ENCODE measurements around the gene LMBRD1. TPM values are rescaled to one million over a fixed set of nuclear protein-coding genes. Genes with fewer than 3 reads are reported as not detected.
"Not testable (repeated sequence)": the region's sequence is repeated elsewhere in the genome, so short reads cannot be mapped to it uniquely, and the experiment has no call there.

The LMBRD1 gene
- total and polyA plus RNA-seq, 2 of the 4 experiments (the other 2 are of a cell fraction), result 3.9 to 8.7 TPM

DNA sequence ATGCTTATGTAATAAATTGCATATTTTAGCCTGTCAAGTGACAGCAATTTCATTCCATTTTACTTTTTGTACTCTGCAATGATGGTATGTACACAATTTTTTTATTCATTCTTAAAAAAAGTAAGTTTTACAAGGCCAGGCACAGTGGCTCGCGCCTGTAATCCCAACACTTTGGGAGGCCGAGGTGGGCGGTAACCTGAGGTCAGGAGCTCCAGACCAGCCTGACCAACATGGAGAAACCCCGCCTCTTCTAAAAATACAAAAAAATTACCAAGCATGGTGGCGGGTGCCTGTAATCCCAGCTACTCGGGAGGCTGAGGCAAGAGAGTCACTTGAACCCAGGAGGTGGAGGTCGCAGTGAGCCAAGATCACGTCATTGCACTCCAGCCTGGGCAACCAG lies 130.0 kb downstream of the LMBRD1 start:
- not testable (repeated sequence) for H3K4ac ChIP-seq (ENCODE audit: low read depth, low read length); BruUV-seq (replicated peaks)

More for the DNA sequence above, 130.0 kb downstream of the LMBRD1 start:
- H3K9me3 ChIP-seq (ENCODE audit: control insufficient read depth, insufficient read depth, low read length); H3K79me1 ChIP-seq (ENCODE audit: low read depth in 1 of 2, low read length in 2 of 2); H2BK20ac ChIP-seq (ENCODE audit: low read depth, low read length); H3K27ac ChIP-seq (ENCODE audit: insufficient read depth, low read length); H3K18ac ChIP-seq (ENCODE audit: low read depth, low read length); H3K4me1 ChIP-seq (ENCODE audit: control insufficient read depth, insufficient read depth, low read length); H2BK5ac ChIP-seq (ENCODE audit: low read depth, low read length, poor library complexity, severe bottlenecking); H3K4me2 ChIP-seq (ENCODE audit: low read depth, low read length); H4K20me1 ChIP-seq (ENCODE audit: insufficient read depth, low read length); H3K9ac ChIP-seq (ENCODE audit: low read depth, low read length); ATAC-seq (ENCODE audit: low read depth); H3K27me3 ChIP-seq (ENCODE audit: control insufficient read depth, insufficient read depth, low read length); H3K9me1 ChIP-seq (ENCODE audit: insufficient read depth, low read length); H4K8ac ChIP-seq (ENCODE audit: low read depth in 2 of 2, low read length in 2 of 2); H4K91ac ChIP-seq (ENCODE audit: insufficient read depth, low read depth, low read length); POLR2A ChIA-PET (ENCODE audit: unreplicated experiment); H3K4me3 ChIP-seq (ENCODE audit: insufficient read depth, low read depth, low read length); DNase-seq; H3K36me3 ChIP-seq (ENCODE audit: control insufficient read depth, insufficient read depth, low read length); H2AFZ ChIP-seq (replicated peaks; ENCODE audit: low read length, poor library complexity); H2BK120ac ChIP-seq (ENCODE audit: low read depth, low read length); H3K56ac ChIP-seq (ENCODE audit: extremely low read depth, insufficient read depth, low read length); dilution Hi-C loops (cut with HindIII; ENCODE audit: low sequenced_read_pairs, unreplicated experiment); intact Hi-C loops (cut with micrococcal nuclease); H3K23ac ChIP-seq (ENCODE audit: low read depth, low read length); H2AK9ac ChIP-seq (replicated peaks; ENCODE audit: low read depth, low read length, poor library complexity); H3K14ac ChIP-seq (replicated peaks; ENCODE audit: low read depth, low read length); H2AK5ac ChIP-seq (ENCODE audit: low read depth, low read length); H2BK15ac ChIP-seq (ENCODE audit: low read depth, low read length); in situ Hi-C loops (cut with MboI; ENCODE audit: low sequenced_read_pairs); H4K5ac ChIP-seq (ENCODE audit: low read depth, low read length): not testable (repeated sequence)
- CTCF ChIA-PET, result interaction anchor here (0.6 kb wide), 1 partner anchor 255 kb away, joined by 4 read pairs; no protein-coding TSS in a partner anchor
- no CpG with 5 or more reads among the region's 9 CpGs for WGBS, 2 experiments (ENCODE audit: extremely low coverage in 2 of 2, insufficient read length in 1 of 2)
